Aortic smooth muscle cell (primary cell): Measurements from ENCODE around the gene PTPRQ. TPM values are rescaled to one million over a fixed set of nuclear protein-coding genes. Genes with fewer than 3 reads are reported as not detected.

ENCODE experiments used
- total RNA-seq: library from RNA; depleted of rRNA; stranded (reverse); fragments of >200 nt; gene quantifications from 2 replicates; pipeline ENCODE4 v1.2.3, GENCODE V29; 2014

PTPRQ gene, protein sequence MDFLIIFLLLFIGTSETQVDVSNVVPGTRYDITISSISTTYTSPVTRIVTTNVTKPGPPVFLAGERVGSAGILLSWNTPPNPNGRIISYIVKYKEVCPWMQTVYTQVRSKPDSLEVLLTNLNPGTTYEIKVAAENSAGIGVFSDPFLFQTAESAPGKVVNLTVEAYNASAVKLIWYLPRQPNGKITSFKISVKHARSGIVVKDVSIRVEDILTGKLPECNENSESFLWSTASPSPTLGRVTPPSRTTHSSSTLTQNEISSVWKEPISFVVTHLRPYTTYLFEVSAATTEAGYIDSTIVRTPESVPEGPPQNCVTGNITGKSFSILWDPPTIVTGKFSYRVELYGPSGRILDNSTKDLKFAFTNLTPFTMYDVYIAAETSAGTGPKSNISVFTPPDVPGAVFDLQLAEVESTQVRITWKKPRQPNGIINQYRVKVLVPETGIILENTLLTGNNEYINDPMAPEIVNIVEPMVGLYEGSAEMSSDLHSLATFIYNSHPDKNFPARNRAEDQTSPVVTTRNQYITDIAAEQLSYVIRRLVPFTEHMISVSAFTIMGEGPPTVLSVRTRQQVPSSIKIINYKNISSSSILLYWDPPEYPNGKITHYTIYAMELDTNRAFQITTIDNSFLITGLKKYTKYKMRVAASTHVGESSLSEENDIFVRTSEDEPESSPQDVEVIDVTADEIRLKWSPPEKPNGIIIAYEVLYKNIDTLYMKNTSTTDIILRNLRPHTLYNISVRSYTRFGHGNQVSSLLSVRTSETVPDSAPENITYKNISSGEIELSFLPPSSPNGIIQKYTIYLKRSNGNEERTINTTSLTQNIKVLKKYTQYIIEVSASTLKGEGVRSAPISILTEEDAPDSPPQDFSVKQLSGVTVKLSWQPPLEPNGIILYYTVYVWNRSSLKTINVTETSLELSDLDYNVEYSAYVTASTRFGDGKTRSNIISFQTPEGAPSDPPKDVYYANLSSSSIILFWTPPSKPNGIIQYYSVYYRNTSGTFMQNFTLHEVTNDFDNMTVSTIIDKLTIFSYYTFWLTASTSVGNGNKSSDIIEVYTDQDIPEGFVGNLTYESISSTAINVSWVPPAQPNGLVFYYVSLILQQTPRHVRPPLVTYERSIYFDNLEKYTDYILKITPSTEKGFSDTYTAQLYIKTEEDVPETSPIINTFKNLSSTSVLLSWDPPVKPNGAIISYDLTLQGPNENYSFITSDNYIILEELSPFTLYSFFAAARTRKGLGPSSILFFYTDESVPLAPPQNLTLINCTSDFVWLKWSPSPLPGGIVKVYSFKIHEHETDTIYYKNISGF (N-terminal part only)
- total RNA-seq: under 0.01 and 0.06 TPM in 2 replicates

DNA sequence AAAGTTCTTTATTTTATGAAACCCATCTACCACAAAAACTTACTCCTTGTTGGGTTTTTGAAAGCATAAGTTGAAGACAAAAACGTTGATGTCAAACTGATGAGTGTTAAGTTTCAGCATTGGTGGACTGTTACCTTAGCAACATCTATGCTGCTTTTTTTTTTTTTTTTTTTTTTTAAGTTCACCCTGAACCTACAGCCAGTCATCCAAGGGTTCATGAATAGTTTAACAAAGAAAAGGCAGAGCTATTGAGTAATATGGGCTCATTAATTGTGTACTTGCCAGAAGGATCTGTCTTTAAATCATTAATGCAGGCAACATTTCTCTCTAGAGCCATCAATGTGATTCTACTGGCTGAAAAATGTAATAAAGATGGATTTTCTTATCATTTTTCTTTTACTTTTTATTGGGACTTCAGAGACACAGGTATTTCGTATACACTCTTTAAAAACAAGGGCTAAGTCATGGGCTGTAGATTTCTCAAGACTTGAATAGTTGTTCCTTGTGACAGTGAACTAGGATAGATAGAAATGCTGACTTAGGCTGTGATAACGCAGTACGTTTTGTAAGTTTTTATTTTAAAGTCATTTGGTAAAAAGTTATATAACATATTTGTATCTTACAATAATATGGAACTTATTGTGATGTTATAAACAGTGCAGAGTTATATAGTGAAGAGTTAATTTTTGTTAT, at the start of gene PTPRQ:
TSS of gene PTPRQ (plus strand) at position 262 of the 693 bp plus-strand sequence. CDS start at position 373, 111 bp downstream.

DNA sequence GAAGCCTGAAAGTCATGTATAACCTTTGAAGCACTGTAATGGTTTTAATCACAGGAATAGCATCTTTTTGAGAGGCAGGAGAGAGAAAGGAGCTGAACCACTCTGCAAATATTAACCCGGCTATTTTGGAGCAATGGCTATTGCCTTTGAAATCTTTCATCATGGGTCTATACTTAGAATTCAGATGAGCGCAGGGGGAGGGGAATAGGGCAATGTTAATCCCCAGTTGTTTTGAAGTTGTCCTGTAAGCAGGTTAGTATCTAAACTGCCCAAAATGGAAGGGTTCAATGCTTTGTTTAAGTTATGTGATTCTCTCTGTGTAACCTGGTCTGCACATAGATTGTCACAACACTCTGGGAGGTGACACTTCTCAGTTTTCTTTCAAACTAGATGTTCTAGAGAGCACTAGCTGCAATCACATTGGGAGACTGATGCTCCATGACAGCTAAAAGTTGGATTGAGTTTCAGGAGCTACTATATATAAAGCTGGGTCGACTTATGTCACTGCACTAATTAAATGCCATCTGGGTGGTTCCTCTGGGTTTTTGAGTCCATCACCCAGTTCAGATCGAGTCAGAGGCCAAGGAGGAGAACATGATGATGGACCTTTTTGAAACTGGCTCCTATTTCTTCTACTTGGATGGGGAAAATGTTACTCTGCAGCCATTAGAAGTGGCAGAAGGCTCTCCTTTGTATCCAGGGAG, 263.2 kb downstream of the PTPRQ start, which contains the start of gene MYF6:
TSS of gene MYF6 (plus strand) at position 509 of the 704 bp plus-strand sequence. CDS start at position 595, 86 bp downstream.

DNA sequence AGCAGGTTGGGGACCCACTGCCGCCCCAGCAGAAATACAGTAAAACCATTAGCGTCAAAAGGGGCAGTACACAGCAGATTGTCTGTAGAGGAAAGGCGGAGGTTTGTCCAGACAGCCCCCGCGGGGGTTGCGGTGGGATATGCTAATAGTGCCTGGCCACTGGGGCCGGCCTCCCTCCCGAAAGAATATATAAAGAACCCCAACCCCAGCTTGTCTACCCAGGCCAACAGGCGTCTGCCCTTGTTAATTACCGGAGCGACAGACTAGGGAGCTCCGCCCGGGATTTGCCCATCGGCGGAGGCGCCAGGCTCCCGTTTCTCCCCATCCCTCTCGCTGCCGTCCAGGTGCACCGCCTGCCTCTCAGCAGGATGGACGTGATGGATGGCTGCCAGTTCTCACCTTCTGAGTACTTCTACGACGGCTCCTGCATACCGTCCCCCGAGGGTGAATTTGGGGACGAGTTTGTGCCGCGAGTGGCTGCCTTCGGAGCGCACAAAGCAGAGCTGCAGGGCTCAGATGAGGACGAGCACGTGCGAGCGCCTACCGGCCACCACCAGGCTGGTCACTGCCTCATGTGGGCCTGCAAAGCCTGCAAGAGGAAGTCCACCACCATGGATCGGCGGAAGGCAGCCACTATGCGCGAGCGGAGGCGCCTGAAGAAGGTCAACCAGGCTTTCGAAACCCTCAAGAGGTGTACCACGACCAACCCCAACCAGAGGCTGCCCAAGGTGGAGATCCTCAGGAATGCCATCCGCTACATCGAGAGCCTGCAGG, 272.8 kb downstream of the PTPRQ start, which contains the start of gene MYF5:
TSS of gene MYF5 (plus strand) at position 217 of the 774 bp plus-strand sequence. CDS start at position 369, 152 bp downstream.

